Measurements from ENCODE around the gene SPATA20.

SPATA20 gene

GRCh38 chr17:50547035-50547735 is at the start of gene SPATA20:
Gene SPATA20 (plus strand): TSS chr17:50547174. CDS start chr17:50547209, 35 bp downstream.
- peak; percentile 76 for DNase-seq (ENCODE audit: low spot score)

- DNase-seq (ENCODE audit: low spot score), result no peak
Observed at GRCh38 chr17:50498021-50498874, 48.7 kb upstream of the SPATA20 start.

GRCh38 chr17:50499270-50499669 is 47.7 kb upstream of the SPATA20 start:
- no peak for DNase-seq (ENCODE audit: low spot score)

GRCh38 chr17:50499721-50500120 is 47.3 kb upstream of the SPATA20 start:
- no peak for DNase-seq (ENCODE audit: low spot score)

GRCh38 chr17:50501054-50501453 is 45.9 kb upstream of the SPATA20 start:
- no peak for DNase-seq (ENCODE audit: low spot score)

- DNase-seq (ENCODE audit: low spot score), result no peak
Observed at GRCh38 chr17:50502301-50502990, 44.5 kb upstream of the SPATA20 start.

GRCh38 chr17:50505591-50506130 is 41.3 kb upstream of the SPATA20 start:
- no peak for DNase-seq (ENCODE audit: low spot score)

- DNase-seq (ENCODE audit: low spot score), result no peak
Observed at GRCh38 chr17:50506298-50506697, 40.7 kb upstream of the SPATA20 start.

GRCh38 chr17:50507871-50508572 is 39.0 kb upstream of the SPATA20 start, which contains the start of gene MYCBPAP:
Gene MYCBPAP (plus strand): TSS chr17:50508439. CDS start chr17:50508675, 236 bp downstream.
- peak; percentile 60 for DNase-seq (ENCODE audit: low spot score)

- no peak for DNase-seq (ENCODE audit: low spot score)
Observed at GRCh38 chr17:50508573-50509460, 38.2 kb upstream of the SPATA20 start.

GRCh38 chr17:50511058-50511457 is 35.9 kb upstream of the SPATA20 start:
- no peak for DNase-seq (ENCODE audit: low spot score)

- DNase-seq (ENCODE audit: low spot score), result no peak
Observed at GRCh38 chr17:50513495-50513894, 33.5 kb upstream of the SPATA20 start.

- DNase-seq (ENCODE audit: low spot score), result no peak
Observed at GRCh38 chr17:50514388-50514787, 32.6 kb upstream of the SPATA20 start.

- no peak for DNase-seq (ENCODE audit: low spot score)
Observed at GRCh38 chr17:50514936-50515702, 31.9 kb upstream of the SPATA20 start.

- DNase-seq (ENCODE audit: low spot score), result no peak
Observed at GRCh38 chr17:50517011-50517410, 30.0 kb upstream of the SPATA20 start.

- DNase-seq (ENCODE audit: low spot score), result no peak
Observed at GRCh38 chr17:50517504-50518383, 29.2 kb upstream of the SPATA20 start.

- no peak for DNase-seq (ENCODE audit: low spot score)
Observed at GRCh38 chr17:50518384-50519023, 28.5 kb upstream of the SPATA20 start.

GRCh38 chr17:50519141-50519834 is 27.7 kb upstream of the SPATA20 start:
- DNase-seq (ENCODE audit: low spot score), result no peak
